ENCODE results near the gene SERGEF.
A peak's percentile ranks its signal among the peaks of the same experiment; 100 is the strongest.
"Not testable (repeated sequence)": the region's sequence is repeated elsewhere in the genome, so short reads cannot be mapped to it uniquely, and the experiment has no call there.

The SERGEF gene

GRCh38 chr11:17878743-17879142 lies 134.1 kb downstream of the SERGEF start:
- H3K27ac Mint-ChIP-seq: peak overlapping the region; percentile 44
- no peaks in the 10 kb centered on the region for H3K4me1 Mint-ChIP-seq
- no peak overlapping the region for H3K4me3 Mint-ChIP-seq
- H3K36me3 Mint-ChIP-seq: peaks cover 37% of the 10 kb centered on the region
- H3K9me3 Mint-ChIP-seq: no peaks in the 10 kb centered on the region
- no peaks in the 10 kb centered on the region for H3K27me3 Mint-ChIP-seq

- Mint-ChIP-seq H3K27ac (no peak overlapping the region), H3K36me3 (peaks cover 39% of the 10 kb centered on the region)
Measured at GRCh38 chr11:17877886-17878285, 135.0 kb downstream of the SERGEF start.

GRCh38 chr11:17876827-17877226 lies 136.0 kb downstream of the SERGEF start:
- H3K27ac Mint-ChIP-seq: no peak overlapping the region
- H3K4me1 Mint-ChIP-seq: no peaks in the 10 kb centered on the region
- no peak overlapping the region for H3K4me3 Mint-ChIP-seq
- peaks cover 38% of the 10 kb centered on the region for H3K36me3 Mint-ChIP-seq
- H3K9me3 Mint-ChIP-seq: no peaks in the 10 kb centered on the region
- no peaks in the 10 kb centered on the region for H3K27me3 Mint-ChIP-seq

More at GRCh38 chr11:17877886-17878285, 135.0 kb downstream of the SERGEF start:
- Mint-ChIP-seq H3K27me3 (no peaks in the 10 kb centered on the region), H3K9me3 (no peaks in the 10 kb centered on the region), H3K4me3 (no peak overlapping the region), H3K4me1 (no peaks in the 10 kb centered on the region)

GRCh38 chr11:17875891-17876290 lies 137.0 kb downstream of the SERGEF start:
- Mint-ChIP-seq H3K36me3 (peaks cover 39% of the 10 kb centered on the region), H3K27me3 (no peaks in the 10 kb centered on the region), H3K4me3 (no peak overlapping the region), H3K4me1 (no peaks in the 10 kb centered on the region), H3K27ac (no peak overlapping the region), H3K9me3 (peaks cover 3% of the 10 kb centered on the region)

GRCh38 chr11:17873586-17873985 lies 139.3 kb downstream of the SERGEF start:
- Mint-ChIP-seq H3K36me3 (peaks cover 45% of the 10 kb centered on the region), H3K27me3 (no peaks in the 10 kb centered on the region), H3K4me1 (no peaks in the 10 kb centered on the region), H3K27ac (no peak overlapping the region), H3K4me3 (no peak overlapping the region), H3K9me3 (peaks cover 5% of the 10 kb centered on the region)

- not testable (repeated sequence) for H3K27ac Mint-ChIP-seq, H3K9me3 Mint-ChIP-seq, H3K27me3 Mint-ChIP-seq, H3K4me1 Mint-ChIP-seq, H3K4me3 Mint-ChIP-seq
- peaks cover 33% of the 10 kb centered on the region for H3K36me3 Mint-ChIP-seq
Measured at GRCh38 chr11:17868398-17868797, 144.4 kb downstream of the SERGEF start.

GRCh38 chr11:17867341-17867740 lies 145.5 kb downstream of the SERGEF start:
- Mint-ChIP-seq H3K9me3 (peaks cover 8% of the 10 kb centered on the region), H3K36me3 (peaks cover 34% of the 10 kb centered on the region)

GRCh38 chr11:17865765-17866428 lies 146.9 kb downstream of the SERGEF start:
- H3K4me1 Mint-ChIP-seq: no peaks in the 10 kb centered on the region
- no peak overlapping the region for H3K4me3 Mint-ChIP-seq
- peaks cover 35% of the 10 kb centered on the region for H3K36me3 Mint-ChIP-seq
- no peaks in the 10 kb centered on the region for H3K27me3 Mint-ChIP-seq
- H3K9me3 Mint-ChIP-seq: peaks cover 6% of the 10 kb centered on the region
- no peak overlapping the region for H3K27ac Mint-ChIP-seq

More at GRCh38 chr11:17867341-17867740, 145.5 kb downstream of the SERGEF start:
- no peaks in the 10 kb centered on the region for H3K4me1 Mint-ChIP-seq
- H3K27me3 Mint-ChIP-seq: no peaks in the 10 kb centered on the region
- no peak overlapping the region for H3K27ac Mint-ChIP-seq
- H3K4me3 Mint-ChIP-seq: no peak overlapping the region

GRCh38 chr11:17864478-17864941 lies 148.3 kb downstream of the SERGEF start:
- Mint-ChIP-seq H3K27me3 (no peaks in the 10 kb centered on the region), H3K4me1 (no peaks in the 10 kb centered on the region), H3K4me3 (no peak overlapping the region), H3K36me3 (peaks cover 34% of the 10 kb centered on the region), H3K27ac (no peak overlapping the region), H3K9me3 (peaks cover 4% of the 10 kb centered on the region)

GRCh38 chr11:17861036-17861755 lies 151.7 kb downstream of the SERGEF start:
- Mint-ChIP-seq H3K36me3 (peaks cover 32% of the 10 kb centered on the region), H3K27me3 (no peaks in the 10 kb centered on the region), H3K27ac (no peak overlapping the region), H3K9me3 (no peaks in the 10 kb centered on the region), H3K4me1 (peaks cover 6% of the 10 kb centered on the region), H3K4me3 (no peak overlapping the region)

GRCh38 chr11:17859552-17859951 lies 153.3 kb downstream of the SERGEF start:
- Mint-ChIP-seq H3K27ac (no peak overlapping the region), H3K36me3 (peaks cover 34% of the 10 kb centered on the region), H3K9me3 (no peaks in the 10 kb centered on the region), H3K4me3 (no peak overlapping the region), H3K4me1 (peaks cover 10% of the 10 kb centered on the region), H3K27me3 (no peaks in the 10 kb centered on the region)

- Mint-ChIP-seq H3K9me3 (no peaks in the 10 kb centered on the region), H3K4me1 (peaks cover 10% of the 10 kb centered on the region), H3K27me3 (no peaks in the 10 kb centered on the region)
Measured at GRCh38 chr11:17855531-17856290, 157.1 kb downstream of the SERGEF start.

GRCh38 chr11:17853280-17853679 lies 159.6 kb downstream of the SERGEF start:
- Mint-ChIP-seq H3K27me3 (no peaks in the 10 kb centered on the region), H3K36me3 (peaks cover 19% of the 10 kb centered on the region), H3K9me3 (no peaks in the 10 kb centered on the region), H3K27ac (no peak overlapping the region), H3K4me1 (peaks cover 10% of the 10 kb centered on the region), H3K4me3 (no peak overlapping the region)

More at GRCh38 chr11:17855531-17856290, 157.1 kb downstream of the SERGEF start:
- H3K27ac Mint-ChIP-seq: no peak overlapping the region
- H3K36me3 Mint-ChIP-seq: peaks cover 26% of the 10 kb centered on the region
- H3K4me3 Mint-ChIP-seq: no peak overlapping the region

GRCh38 chr11:17852246-17852645 lies 160.6 kb downstream of the SERGEF start:
- H3K4me1 Mint-ChIP-seq: peaks cover 10% of the 10 kb centered on the region
- H3K27me3 Mint-ChIP-seq: no peaks in the 10 kb centered on the region
- no peak overlapping the region for H3K27ac Mint-ChIP-seq
- no peak overlapping the region for H3K4me3 Mint-ChIP-seq
- H3K36me3 Mint-ChIP-seq: peaks cover 13% of the 10 kb centered on the region
- H3K9me3 Mint-ChIP-seq: no peaks in the 10 kb centered on the region

- Mint-ChIP-seq H3K27ac (no peak overlapping the region), H3K4me3 (no peak overlapping the region), H3K27me3 (no peaks in the 10 kb centered on the region), H3K36me3 (peaks cover 13% of the 10 kb centered on the region), H3K9me3 (no peaks in the 10 kb centered on the region), H3K4me1 (peaks cover 9% of the 10 kb centered on the region)
Measured at GRCh38 chr11:17851697-17852096, 161.2 kb downstream of the SERGEF start.

GRCh38 chr11:17850336-17850735 lies 162.5 kb downstream of the SERGEF start:
- H3K27me3 Mint-ChIP-seq: no peaks in the 10 kb centered on the region
- no peak overlapping the region for H3K4me3 Mint-ChIP-seq
- peaks cover 14% of the 10 kb centered on the region for H3K36me3 Mint-ChIP-seq
- no peak overlapping the region for H3K27ac Mint-ChIP-seq
- no peaks in the 10 kb centered on the region for H3K9me3 Mint-ChIP-seq
- H3K4me1 Mint-ChIP-seq: no peaks in the 10 kb centered on the region
